Body of pancreas (tissue), 4 donors: Measurements from ENCODE around the gene C2orf72.
"Not testable (repeated sequence)": the region's sequence is repeated elsewhere in the genome, so short reads cannot be mapped to it uniquely, and the experiment has no call there.

Experiments used
- CTCF ChIP-seq, 7 experiments: fragments of 450-650 bp in 4 of 7; fragments of 200-600 bp in 3 of 7; sonication (generic) in 3 of 7; IDR thresholded peaks; one replicate each; pipeline ENCODE4 v1.5.1; 2016 to 2019; ENCODE audit warnings: antibody characterized with exemption in 7 of 7
- POLR2A ChIP-seq, 3 donors: fragments of 450-650 bp; IDR thresholded peaks; one replicate each; pipeline ENCODE4 v1.6.1; 2016; ENCODE audit warnings: antibody characterized with exemption in 3 of 3, mild to moderate bottlenecking in 2 of 3

DNA sequence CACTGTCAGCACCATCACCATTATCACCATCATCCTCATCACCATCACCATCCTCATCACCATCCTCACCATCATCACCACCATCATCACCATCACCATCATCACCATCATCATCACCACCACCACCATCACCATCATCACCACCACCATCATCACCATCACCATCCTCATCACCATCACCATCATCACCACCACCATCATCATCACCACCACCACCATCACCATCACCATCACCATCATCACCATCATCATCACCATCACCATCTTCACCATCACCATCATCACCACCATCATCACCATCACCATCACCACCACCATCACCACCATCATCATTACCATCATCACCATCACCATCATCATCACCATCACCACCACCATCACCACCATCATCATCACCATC lies 32.4 kb upstream of the C2orf72 start:
- TF ChIP-seq CTCF, POLR2A (IDR thresholded peaks at IDR 0.05): not testable (repeated sequence)
